Stimulated activated CD8-positive, alpha-beta memory T cell treated with anti-CD3 and anti-CD28 coated beads, Interleukin-15, amount 100 ng/mL, for 24 hours (primary cell): ENCODE results near the gene KCNJ1.

Experiments used
- DNase-seq: peaks from one replicate; pipeline ENCODE4 v3.0.0-alpha.2; 2020; ENCODE audit warnings: low read depth

The KCNJ1 gene

DNA sequence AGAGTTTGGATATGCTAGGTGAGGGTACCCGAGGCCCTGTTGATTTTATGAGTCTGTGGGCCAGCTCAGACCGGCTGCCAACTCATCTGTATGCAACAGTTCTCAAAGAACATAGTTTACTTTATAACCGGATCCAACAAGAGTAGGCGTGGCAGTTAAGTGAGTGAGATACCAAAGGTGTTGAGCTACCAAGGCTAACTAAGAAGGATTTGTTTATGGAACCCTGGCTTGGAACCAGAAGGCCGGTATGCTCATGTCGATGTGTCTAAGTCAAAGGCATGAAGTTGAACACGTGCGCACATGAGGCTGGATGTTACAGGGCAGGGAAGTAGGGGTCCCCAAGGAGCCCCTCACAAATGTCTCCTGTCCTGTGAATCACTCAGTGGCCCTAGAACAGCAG, at the start of gene KCNJ1:
KCNJ1 (minus strand) TSS at position 20 of the 400 bp plus-strand sequence. CDS start 27,053 bp downstream, outside the sequence.
- no peak for DNase-seq

- no peak for DNase-seq
Measured at GRCh38 chr11:128916681-128917080, 49.6 kb upstream of the KCNJ1 start.

DNA sequence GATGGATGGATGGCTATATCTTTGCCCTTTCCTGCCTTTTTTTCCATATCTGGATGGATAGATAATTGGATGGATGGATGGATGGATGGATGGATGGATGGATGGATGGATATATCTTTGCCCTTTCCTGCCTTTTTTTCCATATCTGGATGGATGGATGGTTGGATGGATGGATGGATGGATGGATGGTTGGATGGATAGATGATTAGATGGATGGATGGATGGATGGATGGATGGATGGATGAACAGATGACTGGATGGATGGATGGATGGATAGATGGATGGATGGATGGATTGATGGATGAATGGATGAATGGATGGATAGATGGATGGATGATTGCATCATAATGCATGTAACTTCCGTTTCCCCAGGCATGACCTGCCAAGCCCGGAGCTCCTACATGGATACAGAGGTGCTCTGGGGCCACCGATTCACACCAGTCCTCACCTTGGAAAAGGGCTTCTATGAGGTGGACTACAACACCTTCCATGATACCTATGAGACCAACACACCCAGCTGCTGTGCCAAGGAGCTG, 49.0 kb upstream of the KCNJ1 start:
- DNase-seq = no peak

DNA sequence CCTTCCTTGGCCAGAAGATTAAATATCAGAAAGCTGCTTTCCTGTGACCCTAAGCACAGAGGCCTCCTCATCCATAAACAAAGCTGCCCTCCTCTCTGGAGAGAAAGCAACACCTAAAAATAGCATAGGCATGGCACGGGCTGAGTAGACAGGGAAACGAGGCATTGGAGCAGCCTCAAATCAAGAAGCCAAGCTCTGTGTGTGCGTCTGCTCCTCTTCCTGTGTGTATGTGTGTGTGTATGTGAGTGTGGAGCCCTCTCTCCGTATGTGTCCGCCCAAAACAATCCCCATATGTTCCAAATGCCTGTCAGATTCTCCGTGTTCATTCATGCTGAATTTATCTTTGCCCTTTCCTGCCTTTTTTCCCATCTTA, 48.0 kb upstream of the KCNJ1 start:
- DNase-seq = no peak

DNA sequence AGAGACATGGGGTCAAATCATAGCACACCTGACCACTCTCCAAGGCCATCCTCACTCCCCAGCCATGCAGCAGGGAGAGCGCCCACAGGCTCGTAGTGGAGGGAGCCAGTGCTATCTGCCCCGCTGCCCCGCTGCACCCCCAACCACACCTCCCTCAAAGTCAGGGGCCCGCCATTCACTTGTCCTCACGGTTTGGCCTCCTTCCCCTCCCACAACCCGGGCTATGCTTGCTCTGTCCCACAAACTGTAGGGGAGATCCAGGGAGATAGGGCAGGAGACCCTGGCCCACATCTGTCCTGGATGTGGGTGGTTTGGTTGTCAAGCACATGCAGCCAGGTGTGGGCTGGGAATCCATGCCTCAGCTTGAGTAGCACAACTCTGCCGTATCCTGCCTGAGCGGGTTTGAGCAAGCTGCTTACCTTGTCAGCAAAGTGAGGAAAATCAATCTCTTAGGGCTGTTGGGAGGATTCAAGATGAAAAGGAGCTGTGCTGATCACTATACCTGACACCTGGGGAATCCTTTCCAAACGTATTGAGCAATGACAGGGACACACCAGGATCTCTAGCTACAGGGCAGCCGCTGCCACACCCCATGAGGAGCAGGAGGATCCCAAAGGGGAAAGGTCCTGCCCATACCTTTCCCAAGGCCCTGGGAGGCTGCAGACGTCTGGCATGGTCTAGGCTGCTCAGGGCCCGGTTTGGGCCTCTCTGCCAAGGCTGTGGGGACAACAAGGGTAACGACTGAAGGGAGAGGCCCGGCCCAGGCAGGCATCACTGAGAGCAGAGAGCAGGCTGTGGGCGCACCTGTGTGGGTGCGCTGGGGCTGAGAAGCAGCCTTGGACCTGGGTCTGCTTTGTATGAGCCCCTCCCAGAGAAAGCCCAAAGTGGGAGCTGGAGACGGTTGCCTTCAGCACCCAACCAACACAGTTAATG, 47.4 kb upstream of the KCNJ1 start:
- no peak for DNase-seq

GRCh38 chr11:128913806-128914205, 46.7 kb upstream of the KCNJ1 start:
- DNase-seq = no peak

DNA sequence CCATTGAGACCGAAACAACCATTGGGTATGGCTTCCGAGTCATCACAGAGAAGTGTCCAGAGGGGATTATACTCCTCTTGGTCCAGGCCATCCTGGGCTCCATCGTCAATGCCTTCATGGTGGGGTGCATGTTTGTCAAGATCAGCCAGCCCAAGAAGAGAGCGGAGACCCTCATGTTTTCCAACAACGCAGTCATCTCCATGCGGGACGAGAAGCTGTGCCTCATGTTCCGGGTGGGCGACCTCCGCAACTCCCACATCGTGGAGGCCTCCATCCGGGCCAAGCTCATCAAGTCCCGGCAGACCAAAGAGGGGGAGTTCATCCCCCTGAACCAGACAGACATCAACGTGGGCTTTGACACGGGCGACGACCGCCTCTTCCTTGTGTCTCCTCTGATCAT, 44.6 kb upstream of the KCNJ1 start:
- no peak for DNase-seq

DNA sequence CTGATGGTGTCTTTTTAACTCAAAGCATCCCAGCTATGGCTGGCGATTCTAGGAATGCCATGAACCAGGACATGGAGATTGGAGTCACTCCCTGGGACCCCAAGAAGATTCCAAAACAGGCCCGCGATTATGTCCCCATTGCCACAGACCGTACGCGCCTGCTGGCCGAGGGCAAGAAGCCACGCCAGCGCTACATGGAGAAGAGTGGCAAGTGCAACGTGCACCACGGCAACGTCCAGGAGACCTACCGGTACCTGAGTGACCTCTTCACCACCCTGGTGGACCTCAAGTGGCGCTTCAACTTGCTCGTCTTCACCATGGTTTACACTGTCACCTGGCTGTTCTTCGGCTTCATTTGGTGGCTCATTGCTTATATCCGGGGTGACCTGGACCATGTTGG, 44.1 kb upstream of the KCNJ1 start:
- DNase-seq = no peak

DNA sequence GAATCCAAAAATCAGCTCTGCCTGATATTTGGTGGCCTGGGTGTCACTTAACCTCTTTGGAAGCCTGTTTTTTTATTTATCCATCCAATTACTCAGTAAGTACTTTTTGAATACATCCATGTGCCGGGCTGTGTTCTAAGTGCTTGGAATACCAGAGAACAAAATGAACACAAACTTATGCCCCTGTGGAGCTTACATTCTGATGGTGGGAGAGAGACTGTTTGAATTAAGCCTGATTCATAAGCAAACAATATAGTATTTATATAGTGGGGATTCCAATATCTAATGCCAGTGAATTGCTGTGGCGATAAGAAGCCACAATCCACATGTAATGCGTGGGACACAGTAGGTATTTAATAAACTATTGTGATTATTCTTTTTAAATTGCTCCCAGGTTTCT, 43.5 kb upstream of the KCNJ1 start:
- DNase-seq = no peak

- DNase-seq = no peak
Measured at GRCh38 chr11:128909438-128910125, 42.5 kb upstream of the KCNJ1 start.

DNA sequence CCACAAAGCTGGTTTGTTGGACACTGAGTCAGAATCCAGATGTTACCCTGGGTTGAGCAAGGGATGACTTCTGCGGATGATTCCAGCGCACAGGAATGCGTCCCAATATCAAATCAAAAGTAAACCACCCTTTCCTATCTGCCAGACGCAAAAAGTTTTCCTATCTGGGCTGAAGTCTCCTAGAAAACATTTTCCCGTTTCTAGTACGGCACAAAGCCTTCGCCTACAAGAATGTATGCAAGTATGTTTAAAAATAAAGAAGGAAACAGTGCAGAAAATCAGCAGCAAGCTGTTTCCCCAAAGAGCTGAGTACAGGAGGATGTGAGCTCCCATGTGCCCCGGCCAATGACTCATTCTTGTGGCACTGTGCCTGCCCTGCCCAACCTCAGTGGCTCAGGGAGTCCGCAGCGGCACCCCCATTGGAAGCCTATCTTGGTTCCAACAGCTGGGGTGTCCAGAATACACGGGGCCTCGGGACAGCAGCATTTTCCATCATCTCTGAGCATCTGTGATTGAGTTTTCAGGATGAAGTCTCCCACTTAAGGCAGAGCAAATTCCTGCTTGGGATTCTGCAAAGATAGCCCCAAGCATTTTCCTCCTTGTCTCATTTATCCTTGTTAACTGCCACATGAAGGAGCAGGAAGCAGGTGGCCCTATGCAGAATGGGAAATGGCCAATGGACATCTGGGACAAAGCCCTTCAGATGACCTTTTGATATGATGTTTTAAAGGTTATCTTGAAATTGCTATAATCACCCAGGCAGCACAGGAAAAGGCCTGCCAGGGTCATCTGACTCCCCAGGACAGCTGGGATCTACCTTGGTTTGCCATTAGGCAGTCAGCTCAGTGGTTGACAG, 41.5 kb upstream of the KCNJ1 start:
- no peak for DNase-seq

GRCh38 chr11:128907585-128907984, 40.5 kb upstream of the KCNJ1 start:
- DNase-seq = no peak

GRCh38 chr11:128906185-128907050, 39.3 kb upstream of the KCNJ1 start:
- DNase-seq = no peak

DNA sequence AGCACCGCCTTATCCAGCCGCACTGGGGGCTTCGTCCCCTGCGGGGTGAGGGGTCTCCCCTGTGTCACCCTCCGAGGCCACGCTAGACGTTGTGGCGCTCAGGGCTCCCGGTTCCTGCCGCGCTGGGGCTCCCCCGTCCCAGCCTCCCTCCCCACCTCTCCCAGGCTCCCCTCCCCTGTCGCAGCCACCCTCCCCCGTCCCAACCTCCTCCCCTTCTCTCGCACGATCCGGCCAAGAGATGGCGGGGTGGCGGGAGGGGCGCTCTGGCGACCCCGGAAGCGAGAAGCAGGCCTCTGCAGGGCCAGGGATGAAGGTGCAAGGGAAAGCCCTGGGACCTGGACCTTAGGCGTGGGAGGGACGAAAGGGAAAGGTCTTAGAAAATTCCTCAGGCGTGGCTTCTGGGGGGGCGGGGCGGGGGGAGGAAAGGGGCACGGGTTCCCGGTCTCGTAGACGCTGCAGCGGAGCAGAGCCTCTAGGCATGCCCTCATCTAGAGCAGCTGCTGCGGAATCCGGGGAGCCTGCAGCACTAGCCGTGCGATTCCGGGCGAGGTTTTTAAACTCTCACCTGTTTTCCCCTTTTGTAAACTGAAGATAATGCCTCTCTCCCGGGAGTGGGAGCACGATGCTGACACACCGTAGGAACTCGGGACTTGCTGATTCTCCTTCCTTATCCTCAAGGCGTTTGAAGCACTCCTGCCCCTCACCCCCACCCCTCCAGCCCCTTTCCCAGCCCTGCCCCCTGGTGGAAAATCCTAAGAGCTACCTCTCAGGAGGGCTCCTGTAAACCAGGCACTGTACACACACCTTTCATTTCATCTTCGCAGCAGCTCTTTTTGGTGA, 38.5 kb upstream of the KCNJ1 start:
- DNase-seq = no peak

GRCh38 chr11:128904656-128905344, 37.7 kb upstream of the KCNJ1 start:
- DNase-seq = no peak

DNA sequence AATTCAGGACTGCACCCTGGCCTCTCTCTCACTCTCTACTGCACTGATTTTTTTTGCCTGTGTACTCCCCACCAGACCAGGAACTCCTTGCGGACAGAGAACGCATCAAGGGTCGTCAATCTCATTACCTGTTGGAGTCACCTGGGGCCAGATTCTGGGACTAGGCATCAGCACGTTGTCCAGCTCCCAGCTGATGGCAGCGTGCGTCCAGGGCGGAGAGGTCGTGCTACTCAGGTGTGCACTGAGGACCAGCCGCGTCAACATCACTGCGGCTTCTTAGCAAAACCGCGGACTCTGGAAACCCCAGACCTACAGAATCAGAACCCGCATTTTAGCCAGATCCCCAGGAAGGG, 37.2 kb upstream of the KCNJ1 start:
- no peak for DNase-seq

- DNase-seq = no peak
Measured at GRCh38 chr11:128903248-128904061, 36.4 kb upstream of the KCNJ1 start.

DNA sequence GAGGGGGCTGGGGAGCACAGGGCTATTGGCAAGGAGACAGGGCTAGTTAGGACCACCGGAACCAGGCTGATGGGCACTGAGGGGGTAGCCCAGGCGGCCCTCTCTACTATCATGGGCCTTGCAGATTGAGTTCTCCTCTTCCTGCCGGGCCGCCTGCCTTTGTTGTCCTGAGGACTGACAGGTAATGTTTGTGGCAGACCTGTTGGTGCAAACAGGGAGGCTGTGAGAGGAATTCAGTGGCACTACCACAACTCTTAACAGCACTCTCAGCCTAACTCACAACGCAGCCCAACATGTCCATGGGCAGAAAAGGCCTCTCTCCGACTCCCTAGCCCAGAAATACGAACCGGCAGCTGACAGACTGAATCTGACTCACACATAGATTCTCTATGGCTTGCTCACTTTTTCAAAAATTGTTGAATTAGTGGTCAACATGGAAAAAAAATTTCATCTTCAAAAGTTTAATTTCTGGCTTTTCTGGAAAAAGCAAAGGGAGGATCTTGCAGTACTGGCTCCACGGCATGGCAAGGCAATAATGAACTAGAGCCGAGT, 35.5 kb upstream of the KCNJ1 start:
- DNase-seq = no peak
